ENCODE results near the gene TSPEAR. TPM values are rescaled to one million over a fixed set of nuclear protein-coding genes. Genes with fewer than 3 reads are reported as not detected.

The TSPEAR gene
- total RNA-seq, 2 experiments from 2014 or later = not detected

DNA sequence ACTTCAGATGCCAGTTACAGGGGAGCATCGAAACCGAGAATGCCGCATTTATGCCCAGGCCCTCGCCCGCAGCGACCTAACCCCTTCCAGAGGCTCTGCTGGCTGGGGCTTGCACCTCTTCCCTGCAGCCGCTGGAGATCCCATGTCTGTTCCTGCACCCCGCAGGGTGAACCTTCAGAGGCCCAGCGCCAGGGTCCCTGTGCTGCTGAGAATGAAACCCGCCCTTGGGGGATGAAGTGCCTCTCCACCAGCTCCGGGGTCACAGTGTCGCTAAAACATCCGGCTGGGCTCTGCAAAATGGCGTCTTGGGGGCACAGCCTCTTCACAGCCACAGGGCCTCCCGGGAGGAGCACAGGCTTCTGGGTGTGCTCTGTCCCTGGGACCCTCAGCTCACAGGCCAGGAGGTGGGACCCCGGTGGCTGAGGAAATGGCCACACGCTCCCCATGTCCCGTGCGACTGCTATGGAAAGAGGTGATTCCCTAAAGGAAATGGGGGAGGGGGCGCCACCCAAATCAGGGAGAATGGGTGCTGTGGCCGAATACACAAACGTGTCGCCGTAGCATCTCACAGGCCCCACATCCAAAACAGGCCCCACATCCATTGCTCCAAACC, 39.9 kb upstream of the TSPEAR start:
- H3K4me2 ChIP-seq (ENCODE audit: low read length) = no peak overlapping the region
- no peak overlapping the region for H3K27ac ChIP-seq (ENCODE audit: low read depth, low read length, poor library complexity, severe bottlenecking)
- CTCF ChIA-PET (ENCODE audit: unreplicated experiment) = no interaction called here
- H3K4me3 ChIP-seq (ENCODE audit: low read depth, low read length, poor library complexity, severe bottlenecking) = no peak overlapping the region
- H3K79me2 ChIP-seq (ENCODE audit: insufficient read depth, low read depth, low read length) = no peaks in the 10 kb centered on the region
- intact Hi-C loops (cut with micrococcal nuclease; ENCODE audit: unreplicated experiment) = no loop called here
- no peaks in the 10 kb centered on the region for H3K36me3 ChIP-seq (ENCODE audit: insufficient read depth, low read length)
- H3K4me1 ChIP-seq (ENCODE audit: insufficient read depth, low read length, poor library complexity, severe bottlenecking) = no peaks in the 10 kb centered on the region
- no peaks in the 10 kb centered on the region for H3K9me2 ChIP-seq (ENCODE audit: insufficient read depth, low read length)
- no TSS peak for BruUV-seq (replicated peaks)
- TF ChIP-seq EZH2phosphoT487 (IDR thresholded peaks at IDR 0.05; ENCODE audit: borderline replicate concordance, low read depth, low read length) = no peak
- no peak overlapping the region for H2AFZ ChIP-seq (ENCODE audit: low read length)
- no peaks in the 10 kb centered on the region for H3K9me3 ChIP-seq (ENCODE audit: low read length)
- no peaks in the 10 kb centered on the region for H4K20me1 ChIP-seq (ENCODE audit: insufficient read depth, low read length)
- no peak for DNase-seq (ENCODE audit: low spot score)
- POLR2A ChIA-PET = no interaction called here

DNA sequence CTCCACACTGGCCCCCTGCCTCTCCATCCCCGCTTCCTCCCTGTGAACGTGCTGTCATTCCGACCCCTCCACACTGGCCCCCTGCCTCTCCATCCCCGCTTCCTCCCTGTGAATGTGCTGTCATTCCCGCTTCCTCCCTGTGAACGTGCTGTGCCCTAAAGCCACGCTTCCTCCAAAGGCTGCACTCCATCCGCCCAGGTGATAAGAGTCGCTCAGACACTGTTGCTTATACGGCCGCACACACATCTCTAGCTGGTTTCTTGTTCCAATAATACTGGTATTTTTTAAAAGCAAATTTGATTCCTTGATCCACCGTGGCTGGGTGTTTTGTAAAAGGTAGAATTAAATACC, 39.3 kb upstream of the TSPEAR start:
- H3K9me2 ChIP-seq (ENCODE audit: insufficient read depth, low read length) = no peaks in the 10 kb centered on the region
- H3K9me3 ChIP-seq (ENCODE audit: low read length) = no peaks in the 10 kb centered on the region
- no peaks in the 10 kb centered on the region for H4K20me1 ChIP-seq (ENCODE audit: insufficient read depth, low read length)
- H3K79me2 ChIP-seq (ENCODE audit: insufficient read depth, low read depth, low read length) = no peaks in the 10 kb centered on the region
- no peak overlapping the region for H2AFZ ChIP-seq (ENCODE audit: low read length)
- POLR2A ChIA-PET = no interaction called here
- H3K4me3 ChIP-seq (ENCODE audit: low read depth, low read length, poor library complexity, severe bottlenecking) = no peak overlapping the region
- TF ChIP-seq, protein P1, sequence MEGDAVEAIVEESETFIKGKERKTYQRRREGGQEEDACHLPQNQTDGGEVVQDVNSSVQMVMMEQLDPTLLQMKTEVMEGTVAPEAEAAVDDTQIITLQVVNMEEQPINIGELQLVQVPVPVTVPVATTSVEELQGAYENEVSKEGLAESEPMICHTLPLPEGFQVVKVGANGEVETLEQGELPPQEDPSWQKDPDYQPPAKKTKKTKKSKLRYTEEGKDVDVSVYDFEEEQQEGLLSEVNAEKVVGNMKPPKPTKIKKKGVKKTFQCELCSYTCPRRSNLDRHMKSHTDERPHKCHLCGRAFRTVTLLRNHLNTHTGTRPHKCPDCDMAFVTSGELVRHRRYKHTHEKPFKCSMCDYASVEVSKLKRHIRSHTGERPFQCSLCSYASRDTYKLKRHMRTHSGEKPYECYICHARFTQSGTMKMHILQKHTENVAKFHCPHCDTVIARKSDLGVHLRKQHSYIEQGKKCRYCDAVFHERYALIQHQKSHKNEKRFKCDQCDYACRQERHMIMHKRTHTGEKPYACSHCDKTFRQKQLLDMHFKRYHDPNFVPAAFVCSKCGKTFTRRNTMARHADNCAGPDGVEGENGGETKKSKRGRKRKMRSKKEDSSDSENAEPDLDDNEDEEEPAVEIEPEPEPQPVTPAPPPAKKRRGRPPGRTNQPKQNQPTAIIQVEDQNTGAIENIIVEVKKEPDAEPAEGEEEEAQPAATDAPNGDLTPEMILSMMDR (conservative IDR thresholded peaks at IDR 0.05; ENCODE audit: low read length) = no peak
- TF ChIP-seq EZH2phosphoT487 (IDR thresholded peaks at IDR 0.05; ENCODE audit: borderline replicate concordance, low read depth, low read length) = no peak
- intact Hi-C loops (cut with micrococcal nuclease; ENCODE audit: unreplicated experiment) = no loop called here
- BruUV-seq (replicated peaks) = no TSS peak
- DNase-seq (ENCODE audit: low spot score) = no peak
- no peaks in the 10 kb centered on the region for H3K36me3 ChIP-seq (ENCODE audit: insufficient read depth, low read length)
- no peak overlapping the region for H3K4me2 ChIP-seq (ENCODE audit: low read length)
- H3K4me1 ChIP-seq (ENCODE audit: insufficient read depth, low read length, poor library complexity, severe bottlenecking) = no peaks in the 10 kb centered on the region
- CTCF ChIA-PET (ENCODE audit: unreplicated experiment) = no interaction called here
- H3K27ac ChIP-seq (ENCODE audit: low read depth, low read length, poor library complexity, severe bottlenecking) = no peak overlapping the region

DNA sequence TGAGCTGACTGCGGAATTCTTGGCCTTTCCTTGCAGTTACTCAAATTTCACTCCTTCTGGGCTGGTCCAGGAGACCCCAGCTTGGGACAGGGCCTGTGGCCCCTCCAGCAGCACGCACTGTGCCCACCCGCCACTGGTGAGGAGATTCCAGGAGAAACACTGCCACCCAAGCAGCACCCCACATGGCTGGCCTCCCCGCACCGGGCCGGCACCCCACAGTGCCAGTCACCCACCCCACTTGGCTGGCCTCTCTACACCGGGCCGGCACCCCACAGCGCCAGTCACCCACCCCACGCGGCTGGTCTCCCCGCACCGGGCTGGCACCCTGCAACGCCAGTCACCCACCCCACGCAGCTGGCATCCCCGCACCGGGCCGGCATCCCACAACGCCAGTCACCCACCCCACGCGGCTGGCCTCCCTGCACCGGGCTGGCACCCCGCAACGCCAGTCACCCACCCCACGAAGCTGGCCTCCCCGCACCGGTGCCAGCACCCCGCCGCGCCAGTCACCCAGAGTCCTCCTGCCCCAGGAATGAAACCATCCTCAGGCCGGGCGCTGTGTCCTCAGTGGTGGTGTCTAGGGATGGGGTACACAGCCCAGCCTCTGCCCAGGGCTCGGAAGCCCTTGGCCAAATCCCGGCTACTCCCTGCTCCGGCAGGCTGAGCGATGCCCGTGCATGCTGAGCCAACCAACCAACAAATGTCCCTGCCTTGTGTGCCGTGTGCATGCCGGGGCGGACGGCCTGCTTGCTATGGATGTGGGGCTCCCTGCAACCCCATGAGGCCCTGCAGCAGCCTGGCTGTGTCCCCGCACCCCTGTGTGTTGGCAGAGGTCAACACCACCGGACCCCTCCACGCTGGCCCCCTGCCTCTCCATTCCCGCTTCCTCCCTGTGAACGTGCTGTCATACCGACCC, 38.6 kb upstream of the TSPEAR start:
- POLR2A ChIA-PET = no interaction called here
- Histone ChIP-seq H3K9me3 (ENCODE audit: low read length) (no peaks in the 10 kb centered on the region), H3K36me3 (ENCODE audit: insufficient read depth, low read length) (no peaks in the 10 kb centered on the region), H3K79me2 (ENCODE audit: insufficient read depth, low read depth, low read length) (no peaks in the 10 kb centered on the region), H3K9me2 (ENCODE audit: insufficient read depth, low read length) (no peaks in the 10 kb centered on the region), H3K27ac (ENCODE audit: low read depth, low read length, poor library complexity, severe bottlenecking) (no peak overlapping the region), H3K4me1 (ENCODE audit: insufficient read depth, low read length, poor library complexity, severe bottlenecking) (no peaks in the 10 kb centered on the region), H4K20me1 (ENCODE audit: insufficient read depth, low read length) (no peaks in the 10 kb centered on the region), H3K4me3 (ENCODE audit: low read depth, low read length, poor library complexity, severe bottlenecking) (no peak overlapping the region), H3K4me2 (ENCODE audit: low read length) (no peak overlapping the region), H2AFZ (ENCODE audit: low read length) (no peak overlapping the region)
- BruUV-seq (replicated peaks) = no TSS peak
- TF ChIP-seq, protein P1 (conservative IDR thresholded peaks at IDR 0.05; ENCODE audit: low read length) = no peak
- no peak for TF ChIP-seq EZH2phosphoT487 (IDR thresholded peaks at IDR 0.05; ENCODE audit: borderline replicate concordance, low read depth, low read length)
- intact Hi-C loops (cut with micrococcal nuclease; ENCODE audit: unreplicated experiment) = no loop called here
- CTCF ChIA-PET (ENCODE audit: unreplicated experiment) = no interaction called here
- DNase-seq (ENCODE audit: low spot score) = no peak

All from OCI-LY7 (cell line).